ENCODE results near the gene FIBIN. TPM values are rescaled to one million over a fixed set of nuclear protein-coding genes. Genes with fewer than 3 reads are reported as not detected.

FIBIN gene
- total RNA-seq, 1 experiment from 2014 or later, result not detected

GRCh38 chr11:26974069-26974783, 19.7 kb upstream of the FIBIN start:
- Histone ChIP-seq H2AFZ (ENCODE audit: low read length) (no peak overlapping the region), H2BK20ac (ENCODE audit: low read depth, low read length, poor library complexity, severe bottlenecking) (no peak overlapping the region), H3K4me1 (ENCODE audit: insufficient read depth, low read length) (no peaks in the 10 kb centered on the region), H3K79me1 (ENCODE audit: insufficient read depth, low read depth, low read length, poor library complexity, severe bottlenecking) (no peaks in the 10 kb centered on the region), H4K91ac (ENCODE audit: insufficient read length, low read depth, low read length) (no peak overlapping the region), H4K20me1 (ENCODE audit: control insufficient read depth, insufficient read depth, insufficient read length) (no peaks in the 10 kb centered on the region), H4K5ac (ENCODE audit: insufficient read length, low read depth, low read length) (no peak overlapping the region), H3K9ac (ENCODE audit: extremely low read depth, insufficient read length, low read length) (no peak overlapping the region), H2AK5ac (ENCODE audit: insufficient read length, low read length) (no peak overlapping the region), H4K8ac (replicated peaks; ENCODE audit: insufficient read length, low read depth, low read length) (no peak overlapping the region), H3K27me3 (ENCODE audit: insufficient read depth, low read length) (no peaks in the 10 kb centered on the region), H3K27ac (ENCODE audit: insufficient read length, low read depth, low read length) (no peak overlapping the region), H3K56ac (ENCODE audit: insufficient read length, low read depth, low read length) (no peak overlapping the region), H3K4me2 (ENCODE audit: insufficient read depth, insufficient read length, low read length) (no peak overlapping the region), H3K79me2 (ENCODE audit: insufficient read depth, low read length) (no peaks in the 10 kb centered on the region), H2BK120ac (ENCODE audit: low read depth, low read length, poor library complexity, severe bottlenecking) (no peak overlapping the region), H3K9me3 (ENCODE audit: control insufficient read depth, low read depth, low read length) (no peaks in the 10 kb centered on the region), H3K4ac (ENCODE audit: low read depth, low read length) (no peak overlapping the region), H3T11ph (ENCODE audit: low read length) (no peak overlapping the region), H2BK15ac (ENCODE audit: low read depth, low read length) (no peak overlapping the region), H3K14ac (ENCODE audit: insufficient read depth, low read length) (no peak overlapping the region), H3K23ac (ENCODE audit: insufficient read length, low read depth, low read length) (no peak overlapping the region), H2BK12ac (ENCODE audit: insufficient read length, low read depth, low read length) (no peak overlapping the region), H3K18ac (ENCODE audit: insufficient read length, low read depth, low read length) (no peak overlapping the region), H2BK5ac (ENCODE audit: insufficient read length, low read length) (no peak overlapping the region), H3K23me2 (ENCODE audit: insufficient read length, low read depth, low read length, poor library complexity, severe bottlenecking) (no peaks in the 10 kb centered on the region)
- H3K36me3 Mint-ChIP-seq (ENCODE audit: insufficient read depth in 1 of 3, low read depth in 3 of 3), result peaks cover 0 to 3% (median 0%) of the 10 kb centered on the region in 3 experiments; a peak in 3 of 7 replicates
- H3K27ac Mint-ChIP-seq, result no peak overlapping the region
- TF ChIP-seq, protein P1, sequence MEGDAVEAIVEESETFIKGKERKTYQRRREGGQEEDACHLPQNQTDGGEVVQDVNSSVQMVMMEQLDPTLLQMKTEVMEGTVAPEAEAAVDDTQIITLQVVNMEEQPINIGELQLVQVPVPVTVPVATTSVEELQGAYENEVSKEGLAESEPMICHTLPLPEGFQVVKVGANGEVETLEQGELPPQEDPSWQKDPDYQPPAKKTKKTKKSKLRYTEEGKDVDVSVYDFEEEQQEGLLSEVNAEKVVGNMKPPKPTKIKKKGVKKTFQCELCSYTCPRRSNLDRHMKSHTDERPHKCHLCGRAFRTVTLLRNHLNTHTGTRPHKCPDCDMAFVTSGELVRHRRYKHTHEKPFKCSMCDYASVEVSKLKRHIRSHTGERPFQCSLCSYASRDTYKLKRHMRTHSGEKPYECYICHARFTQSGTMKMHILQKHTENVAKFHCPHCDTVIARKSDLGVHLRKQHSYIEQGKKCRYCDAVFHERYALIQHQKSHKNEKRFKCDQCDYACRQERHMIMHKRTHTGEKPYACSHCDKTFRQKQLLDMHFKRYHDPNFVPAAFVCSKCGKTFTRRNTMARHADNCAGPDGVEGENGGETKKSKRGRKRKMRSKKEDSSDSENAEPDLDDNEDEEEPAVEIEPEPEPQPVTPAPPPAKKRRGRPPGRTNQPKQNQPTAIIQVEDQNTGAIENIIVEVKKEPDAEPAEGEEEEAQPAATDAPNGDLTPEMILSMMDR (conservative IDR thresholded peaks at IDR 0.05), result no peak
- H3K27me3 Mint-ChIP-seq (ENCODE audit: low read depth), result no peaks in the 10 kb centered on the region
- no CpG with 5 or more reads among the region's 3 CpGs for WGBS (ENCODE audit: extremely low coverage, insufficient read length, low lambda C conversion rate)
- DNase-seq, result no peak
- peaks cover 2% of the 10 kb centered on the region in 2 experiments; a peak in 1 of 4 replicates for H3K4me1 Mint-ChIP-seq
- no peak overlapping the region for H3K4me3 Mint-ChIP-seq
- peaks cover 3 to 7% of the 10 kb centered on the region in 2 experiments; a peak in 4 of 5 replicates for H3K9me3 Mint-ChIP-seq
